Smooth muscle cell (in vitro differentiated cells): ENCODE measurements around the gene GMPPB. TPM values are rescaled to one million over a fixed set of nuclear protein-coding genes. Genes with fewer than 3 reads are reported as not detected.

Experiments
- DNase-seq: peaks from one replicate; lab custom pipeline; 2025; ENCODE audit not compliant: unreplicated experiment; lab: John Stamatoyannopoulos, UW
- H2AFZ ChIP-seq: fragments of 200-600 bp; sonication (generic); 2 replicates; pipeline ENCODE4 v1.6.0; 2016; ENCODE audit warnings: antibody characterized with exemption, low read depth, mild to moderate bottlenecking
- H3F3A ChIP-seq: fragments of 200-600 bp; sonication (generic); 2 replicates; pipeline ENCODE4 v1.6.0; 2017; ENCODE audit warnings: antibody characterized with exemption, low read depth
- H3K27ac ChIP-seq: fragments of 200-600 bp; sonication (generic); 2 replicates; pipeline ENCODE4 v1.5.1; 2016; ENCODE audit warnings: low read depth, mild to moderate bottlenecking
- H3K27me3 ChIP-seq: fragments of 200-600 bp; sonication (generic); 2 replicates; pipeline ENCODE4 v1.6.1; 2016; ENCODE audit warnings: low read depth, mild to moderate bottlenecking
- H3K36me3 ChIP-seq: fragments of 200-600 bp; sonication (generic); 2 replicates; pipeline ENCODE4 v1.5.1; 2016; ENCODE audit warnings: low read depth
- H3K4me1 ChIP-seq: fragments of 200-600 bp; sonication (generic); 2 replicates; pipeline ENCODE4 v1.5.1; 2016; ENCODE audit warnings: low read depth
- H3K4me2 ChIP-seq: fragments of 200-600 bp; sonication (generic); 2 replicates; pipeline ENCODE4 v1.6.0; 2016; ENCODE audit warnings: mild to moderate bottlenecking
- H3K4me3 ChIP-seq: fragments of 200-600 bp; sonication (generic); 2 replicates; pipeline ENCODE4 v1.5.1; 2016; ENCODE audit warnings: mild to moderate bottlenecking
- H3K79me2 ChIP-seq: fragments of 200-600 bp; sonication (generic); 2 replicates; pipeline ENCODE4 v1.6.0; 2016; ENCODE audit warnings: low read depth, mild to moderate bottlenecking
- H3K9ac ChIP-seq: fragments of 200-600 bp; sonication (generic); 2 replicates; pipeline ENCODE4 v1.6.0; 2016; ENCODE audit warnings: low read depth
- H3K9me3 ChIP-seq: fragments of 200-600 bp; sonication (generic); replicated peaks from 2 replicates; pipeline ENCODE4 v1.5.1; 2016; ENCODE audit warnings: low read depth
- H4K20me1 ChIP-seq: fragments of 200-600 bp; sonication (generic); 2 replicates; pipeline ENCODE4 v1.6.0; 2016; ENCODE audit warnings: low read depth
- CTCF ChIP-seq: fragments of 200-600 bp; sonication (generic); IDR thresholded peaks from 2 replicates; pipeline ENCODE4 v1.5.1; 2017; ENCODE audit warnings: borderline replicate concordance, mild to moderate bottlenecking, antibody characterized with exemption; ENCODE audit not compliant: insufficient read depth, poor library complexity, severe bottlenecking
- WGBS: methylation state at CpG from one replicate; pipeline ENCODE4 v1.1.7; 2016; ENCODE audit warnings: low lambda C conversion rate; 5-methylcytosine and 5-hydroxymethylcytosine counted together
- polyA plus RNA-seq: library from polyadenylated mRNA; unstranded; fragments of >200 nt; fragmentation: Nextera tagmentation; extraction: Ambion mirVana; gene quantifications from 2 replicates; pipeline ENCODE4 v1.2.1, GENCODE V29; 2016
- small RNA-seq: library from RNA; depleted of rRNA; stranded (forward); fragments of <200 nt; gene quantifications from one replicate; pipeline ENCODE3, GENCODE V24; 2014
- total RNA-seq: library from RNA; depleted of rRNA; stranded (reverse); fragments of >200 nt; gene quantifications from 2 replicates; pipeline ENCODE4 v1.2.3, GENCODE V29; 2014

Gene GMPPB
- total and polyA plus RNA-seq, 2 experiments from 2014 or later, result 21.3 to 68.3 TPM

GRCh38 chr3:49670940-49671290, 52.8 kb downstream of the GMPPB start:
- no peak for DNase-seq
- no peak overlapping the region for H3K27ac ChIP-seq
- H4K20me1 ChIP-seq, result peaks cover 3% of the 10 kb centered on the region
- H3K27me3 ChIP-seq, result no peaks in the 10 kb centered on the region
- no peaks in the 10 kb centered on the region for H3K9me3 ChIP-seq
- no peak overlapping the region for H3K9ac ChIP-seq
- H3K4me2 ChIP-seq, result no peak overlapping the region
- no peak for TF ChIP-seq CTCF
- peaks cover 6% of the 10 kb centered on the region for H3F3A ChIP-seq
- no peak overlapping the region for H3K4me3 ChIP-seq
- WGBS, result 72% methylated on average over 6 of the region's 6 CpGs
- H3K36me3 ChIP-seq, result no peaks in the 10 kb centered on the region
- no peak overlapping the region for H2AFZ ChIP-seq
- peaks cover 9% of the 10 kb centered on the region for H3K4me1 ChIP-seq
- H3K79me2 ChIP-seq, result no peaks in the 10 kb centered on the region

Small RNA genes lying within 50 kb of the gene (small RNA-seq; reads per million reads assigned to genes)
- not detected for gene AMIGO3
- gene COX6CP14, result 0.08 reads per million

Other genes starting within 250 kb of the GMPPB start
- gene BSN, start 169.5 kb downstream of the GMPPB start, total RNA-seq, result under 0.01 and 0.22 TPM in 2 replicates
- 0.07 and 0.50 TPM in 2 replicates for gene BSN, start 169.5 kb downstream of the GMPPB start, polyA plus RNA-seq
- gene APEH, start 49.6 kb downstream of the GMPPB start, total RNA-seq, result 53.1 and 69.4 TPM in 2 replicates
- 91.7 and 104 TPM in 2 replicates for gene APEH, start 49.6 kb downstream of the GMPPB start, polyA plus RNA-seq
- 15.4 and 18.7 TPM in 2 replicates for gene MST1, start 34.5 kb downstream of the GMPPB start, total RNA-seq
- gene MST1, start 34.5 kb downstream of the GMPPB start, polyA plus RNA-seq, result 22.9 and 28.5 TPM in 2 replicates
- gene RNF123, start 34.4 kb downstream of the GMPPB start, total RNA-seq, result 15.8 and 17.3 TPM in 2 replicates
- gene RNF123, start 34.4 kb downstream of the GMPPB start, polyA plus RNA-seq, result 23.9 and 37.8 TPM in 2 replicates
- 2.8 and 2.9 TPM in 2 replicates for gene AMIGO3, start 4.3 kb downstream of the GMPPB start, total RNA-seq
- 2.2 and 2.4 TPM in 2 replicates for gene AMIGO3, start 4.3 kb downstream of the GMPPB start, polyA plus RNA-seq
- 26.8 and 31.1 TPM in 2 replicates for gene IP6K1, start 62.6 kb upstream of the GMPPB start, total RNA-seq
- gene IP6K1, start 62.6 kb upstream of the GMPPB start, polyA plus RNA-seq, result 23.0 and 24.6 TPM in 2 replicates
- 0.31 and 4.8 TPM in 2 replicates for gene CDHR4, start 75.9 kb upstream of the GMPPB start, total RNA-seq
- 0.84 TPM in 1 of 2 replicates, not detected in the other for gene CDHR4, start 75.9 kb upstream of the GMPPB start, polyA plus RNA-seq
- gene INKA1, start 79.3 kb upstream of the GMPPB start, total RNA-seq, result 2.5 and 4.1 TPM in 2 replicates
- 7.3 and 8.1 TPM in 2 replicates for gene INKA1, start 79.3 kb upstream of the GMPPB start, polyA plus RNA-seq
- 0.94 and 6.9 TPM in 2 replicates for gene UBA7, start 90.0 kb upstream of the GMPPB start, total RNA-seq
- 6.6 and 10.3 TPM in 2 replicates for gene UBA7, start 90.0 kb upstream of the GMPPB start, polyA plus RNA-seq
- gene TRAIP, start 132.6 kb upstream of the GMPPB start, total RNA-seq, result 1.1 and 3.8 TPM in 2 replicates
- 3.3 and 4.6 TPM in 2 replicates for gene TRAIP, start 132.6 kb upstream of the GMPPB start, polyA plus RNA-seq
- not detected in 2 replicates for gene CAMKV, start 146.0 kb upstream of the GMPPB start, total RNA-seq
- not detected in 2 replicates for gene CAMKV, start 146.0 kb upstream of the GMPPB start, polyA plus RNA-seq
- 0.63 TPM in 1 of 2 replicates, not detected in the other for gene MST1R, start 179.9 kb upstream of the GMPPB start, total RNA-seq
- 0.28 and 0.59 TPM in 2 replicates for gene MST1R, start 179.9 kb upstream of the GMPPB start, polyA plus RNA-seq
- gene MON1A, start 205.9 kb upstream of the GMPPB start, total RNA-seq, result 4.1 and 9.0 TPM in 2 replicates
- gene MON1A, start 205.9 kb upstream of the GMPPB start, polyA plus RNA-seq, result 8.3 and 9.8 TPM in 2 replicates
- 42.4 and 45.6 TPM in 2 replicates for gene RBM6, start 216.2 kb upstream of the GMPPB start, total RNA-seq
- gene RBM6, start 216.2 kb upstream of the GMPPB start, polyA plus RNA-seq, result 41.7 and 51.2 TPM in 2 replicates